ENCODE measurements around the gene HDLBP.

- TF ChIP-seq POLR2A (IDR thresholded peaks at IDR 0.05; ENCODE audit: extremely low read depth, insufficient read length) (no peak), CTCF (IDR thresholded peaks at IDR 0.05; ENCODE audit: low read depth, low read length) (no peak), MAX (IDR thresholded peaks at IDR 0.05; ENCODE audit: low read depth, low read length) (no peak)
Observed at GRCh38 chr2:241257419-241258032, 57.9 kb downstream of the HDLBP start.

All from NB4 (cell line).